Measurements from ENCODE around the gene PI4KA.
"Not testable (repeated sequence)": the region's sequence is repeated elsewhere in the genome, so short reads cannot be mapped to it uniquely, and the experiment has no call there.

The PI4KA gene

GRCh38 chr22:20844055-20845037 lies 14.3 kb downstream of the PI4KA start:
- no peak for DNase-seq

GRCh38 chr22:20843501-20843900 lies 15.1 kb downstream of the PI4KA start:
- DNase-seq: no peak

GRCh38 chr22:20840646-20841371 lies 17.8 kb downstream of the PI4KA start:
- DNase-seq: no peak

DNA sequence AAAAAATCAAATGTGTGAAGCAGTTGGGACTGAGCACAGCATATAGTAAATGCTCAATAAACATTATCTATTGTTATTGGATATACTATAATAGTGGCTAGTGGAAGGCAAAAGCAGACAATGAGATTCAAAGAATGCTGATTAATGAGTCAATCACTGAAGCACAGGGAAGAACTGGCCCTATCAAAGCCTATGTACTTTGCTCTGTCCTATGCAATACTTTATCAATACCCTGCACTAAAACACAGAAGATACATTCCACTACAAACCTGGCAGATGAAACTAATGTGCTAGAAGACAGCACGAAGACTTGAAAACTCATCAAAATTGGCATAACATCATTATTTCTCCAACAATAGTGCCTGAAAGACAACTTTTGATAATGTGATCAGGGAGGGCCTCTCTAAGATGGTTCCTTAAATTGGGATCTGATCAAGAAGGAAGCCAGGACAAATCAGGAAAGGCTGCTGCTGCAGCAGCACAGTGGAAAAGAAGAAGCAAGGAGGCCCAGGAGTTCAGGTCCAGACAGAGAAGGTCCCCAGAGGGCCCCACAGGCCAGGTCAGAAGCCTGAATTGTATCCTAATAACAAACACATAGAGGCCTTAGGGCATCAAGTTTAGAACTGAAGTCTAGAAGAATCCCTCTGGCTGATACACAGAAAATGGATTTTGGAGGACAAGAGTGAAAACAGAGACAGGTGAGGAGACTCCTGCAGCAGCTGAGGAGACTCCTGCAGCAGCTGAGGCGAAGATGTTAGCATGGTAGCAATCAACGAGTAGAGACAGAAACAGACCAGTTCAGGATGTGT lies 18.6 kb downstream of the PI4KA start:
- DNase-seq: no peak

GRCh38 chr22:20839354-20839753 lies 19.3 kb downstream of the PI4KA start:
- not testable (repeated sequence) for DNase-seq

DNA sequence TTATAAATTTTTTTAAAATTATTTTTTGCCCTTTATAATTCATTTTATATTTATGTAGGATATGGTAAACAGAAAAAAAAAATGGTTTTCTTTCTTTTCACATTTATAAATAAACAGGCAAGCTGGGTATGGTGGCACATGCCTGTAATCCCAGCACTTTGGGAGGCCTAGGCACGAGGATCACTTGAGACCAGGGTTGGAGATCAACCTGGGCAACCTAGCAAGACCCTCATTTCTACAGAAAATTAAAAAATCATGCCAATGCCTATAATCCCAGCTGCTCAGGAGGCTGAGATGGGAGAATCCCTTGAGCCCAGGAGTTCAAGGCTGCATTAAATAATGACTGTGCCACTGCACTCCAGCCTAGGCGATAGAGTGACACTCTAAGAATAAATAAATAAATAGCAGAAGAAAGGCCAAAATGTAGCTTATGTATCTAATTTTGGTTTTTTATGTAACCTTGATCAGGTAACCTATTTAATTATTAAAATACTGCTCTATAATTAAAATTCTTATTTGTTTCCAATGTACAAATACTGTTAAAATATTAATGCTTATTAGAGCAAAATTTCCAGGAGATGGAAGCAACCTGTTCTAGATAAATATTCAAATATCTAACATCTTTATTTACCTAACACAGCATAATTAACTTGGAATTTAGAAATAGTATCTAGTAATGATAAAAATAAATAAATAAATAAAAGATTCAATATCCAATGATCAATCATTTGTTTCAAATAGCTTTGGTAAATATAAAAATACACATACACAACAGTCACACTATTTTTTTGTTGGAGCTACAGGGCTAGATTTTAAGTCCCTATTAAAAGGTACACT lies 21.4 kb downstream of the PI4KA start:
- DNase-seq: no peak

DNA sequence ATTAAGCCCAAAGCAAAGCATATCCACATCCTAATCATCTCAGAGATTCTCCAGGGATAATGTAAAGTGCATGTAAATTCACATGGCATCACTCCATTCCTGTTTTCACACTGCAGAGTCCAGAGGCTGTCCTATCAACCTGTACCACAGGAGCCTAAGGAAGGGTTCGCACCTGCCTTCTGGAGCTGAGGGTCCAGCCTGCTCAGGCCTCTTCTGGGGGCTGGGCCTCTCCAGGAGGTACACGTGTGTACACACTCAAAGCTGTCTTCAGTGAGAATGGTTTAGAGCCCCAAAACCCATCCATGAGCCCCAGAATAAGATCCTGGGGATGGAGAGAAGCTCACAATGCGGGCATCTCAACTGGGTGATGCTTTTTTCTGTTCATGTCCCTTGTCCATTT lies 23.9 kb downstream of the PI4KA start:
- DNase-seq: no peak

GRCh38 chr22:20834206-20834605 lies 24.4 kb downstream of the PI4KA start:
- DNase-seq: no peak

- no peak for DNase-seq
Observed at GRCh38 chr22:20833225-20833665, 25.4 kb downstream of the PI4KA start.

DNA sequence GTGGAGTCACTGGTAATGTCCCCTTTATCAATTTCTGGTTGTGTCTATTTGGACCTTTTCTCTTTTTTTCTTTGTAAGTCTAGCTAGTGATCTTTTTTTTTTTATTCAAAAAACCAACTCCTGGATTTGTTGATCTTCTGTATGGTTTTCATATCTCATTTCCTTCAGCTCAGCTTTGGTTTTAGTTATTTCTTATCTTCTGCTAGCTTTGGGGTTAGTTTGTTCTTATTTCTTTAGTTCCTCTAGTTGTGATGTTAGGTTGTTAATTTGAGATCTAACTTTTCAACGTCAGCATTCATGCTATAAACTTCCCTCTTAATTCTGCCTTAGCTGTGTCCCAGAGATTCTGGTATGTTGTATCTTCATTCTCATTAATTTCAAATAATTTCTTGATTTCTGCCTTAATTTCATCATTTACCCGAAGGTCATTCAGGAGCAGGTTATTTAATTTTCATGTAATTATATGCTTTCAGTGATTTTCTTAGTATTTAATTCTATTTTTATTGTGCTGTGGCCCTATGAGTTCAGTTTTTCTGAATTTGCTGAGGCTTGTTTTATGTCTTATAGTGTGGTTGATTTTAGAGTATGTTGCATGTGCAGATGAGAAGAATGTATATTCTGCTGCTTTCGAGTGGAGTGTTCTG lies 29.0 kb downstream of the PI4KA start:
- DNase-seq: no peak

DNA sequence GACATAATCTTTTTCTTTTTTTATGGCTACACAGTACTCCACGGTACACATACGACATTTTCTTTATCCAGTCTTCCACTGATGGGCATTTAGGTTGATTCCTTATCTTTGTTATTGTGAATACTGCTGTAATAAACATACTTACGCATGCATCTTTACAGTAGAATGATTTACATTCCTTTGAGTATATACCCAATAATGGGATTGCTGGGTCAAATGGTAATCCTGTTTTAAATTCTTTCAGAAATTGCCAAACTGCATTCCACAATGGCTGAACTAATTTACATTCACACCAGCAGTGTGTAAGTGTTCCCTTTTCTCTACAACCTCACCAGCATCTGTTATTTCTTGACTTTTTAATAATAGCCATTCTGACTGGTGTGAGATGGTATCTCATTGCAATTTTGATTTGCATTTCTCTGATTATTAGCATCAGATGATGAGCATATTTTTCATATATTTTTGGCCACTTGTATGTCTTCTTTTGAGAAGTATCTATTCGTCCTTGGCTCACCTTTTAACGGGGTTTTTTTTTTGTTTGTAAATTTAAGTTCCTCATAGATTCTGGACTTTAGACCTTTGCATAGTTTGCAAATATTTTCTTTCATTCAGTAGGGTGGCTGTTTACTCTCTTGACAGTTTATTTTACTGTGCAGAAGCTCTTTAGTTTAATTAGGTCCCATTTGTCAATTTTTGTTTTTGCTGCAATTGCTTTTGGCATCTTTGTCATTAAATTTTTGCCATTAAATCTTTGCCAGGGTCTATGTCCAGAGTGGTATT lies 32.0 kb downstream of the PI4KA start:
- DNase-seq: not testable (repeated sequence)

DNA sequence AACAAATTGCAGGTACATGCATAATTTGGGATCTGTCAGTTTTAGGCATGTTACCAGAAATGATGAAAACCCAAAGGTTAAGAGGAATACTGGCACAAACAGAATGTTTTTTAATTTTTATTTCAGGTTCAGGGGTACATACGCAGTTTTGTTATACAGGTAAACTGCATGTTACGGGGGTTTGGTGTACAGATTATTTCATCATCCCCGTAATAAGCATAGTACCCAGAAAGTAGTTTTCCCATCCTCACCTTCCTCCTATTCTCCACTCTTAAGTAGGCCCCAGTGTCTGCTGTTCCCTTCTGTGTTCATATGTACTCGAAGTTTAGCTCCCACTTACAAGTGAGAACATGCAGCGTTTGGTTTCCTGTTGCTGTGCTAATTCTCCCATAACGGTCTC lies 33.0 kb downstream of the PI4KA start:
- DNase-seq: no peak

- not testable (repeated sequence) for DNase-seq
Observed at GRCh38 chr22:20825216-20825615, 33.4 kb downstream of the PI4KA start.

- no peak for DNase-seq
Observed at GRCh38 chr22:20823264-20823663, 35.3 kb downstream of the PI4KA start.

DNA sequence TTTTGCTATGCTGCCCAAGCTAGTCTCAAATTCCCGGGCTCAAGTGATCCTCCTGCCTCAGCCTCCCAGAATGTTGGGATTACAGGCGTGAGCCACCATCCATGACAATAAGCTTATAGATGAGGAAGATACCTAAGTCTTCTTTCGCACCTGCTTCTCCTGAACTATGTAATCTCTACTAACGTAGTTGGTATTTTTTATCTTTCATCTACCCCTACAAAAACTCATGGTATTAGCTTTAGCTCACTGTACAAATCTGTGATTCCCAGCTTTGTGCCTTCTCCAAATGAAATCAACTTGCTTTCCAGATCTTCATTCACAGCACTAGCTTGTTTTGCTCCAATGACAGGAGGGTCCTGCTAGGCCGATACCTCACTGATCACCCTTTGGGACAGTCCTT lies 36.4 kb downstream of the PI4KA start:
- no peak for DNase-seq

DNA sequence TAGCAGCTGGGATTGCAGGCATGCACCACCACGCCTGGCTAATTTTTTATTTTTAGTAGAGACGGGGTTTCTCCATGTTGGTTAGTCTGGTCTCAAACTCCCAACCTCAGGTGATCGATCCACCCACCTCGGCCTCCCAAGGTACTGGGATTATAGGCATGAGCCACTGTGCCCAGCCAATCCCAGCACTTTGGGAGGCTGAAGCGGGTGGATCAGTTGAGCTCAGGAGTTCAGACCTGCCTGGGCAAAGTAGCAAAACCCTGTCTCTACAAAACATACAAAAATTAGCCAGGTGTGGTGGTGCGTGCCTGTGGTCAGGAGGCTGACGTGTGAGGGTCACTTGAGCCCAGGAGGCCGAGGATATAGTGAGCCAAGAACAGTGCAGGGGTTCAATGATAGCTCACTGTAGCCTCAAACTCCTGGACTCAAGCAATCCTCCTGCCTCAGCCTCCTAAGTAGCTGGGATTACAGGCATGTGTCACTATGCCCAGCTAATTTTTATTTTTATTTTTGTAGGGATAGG lies 36.8 kb downstream of the PI4KA start:
- DNase-seq: not testable (repeated sequence)

DNA sequence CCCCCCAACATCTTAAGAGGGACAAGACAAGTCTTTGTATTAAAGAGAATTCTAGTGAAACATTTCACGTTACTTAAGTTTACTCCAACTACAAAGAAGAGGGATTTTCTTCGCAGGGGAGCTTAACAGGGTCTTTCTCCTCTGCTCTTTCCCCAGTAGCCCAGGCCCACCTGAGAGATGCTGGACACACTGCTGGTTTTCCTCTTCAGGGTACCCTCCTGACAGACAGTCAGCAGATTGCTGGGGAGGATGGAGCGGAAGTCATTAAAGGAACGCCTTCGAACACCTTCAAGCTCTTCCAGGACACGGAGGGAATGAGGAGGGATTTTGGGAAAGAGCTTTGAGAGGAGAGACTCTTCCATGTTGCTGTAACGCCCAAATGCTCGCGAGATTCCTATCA lies 39.1 kb downstream of the PI4KA start:
- DNase-seq: no peak

DNA sequence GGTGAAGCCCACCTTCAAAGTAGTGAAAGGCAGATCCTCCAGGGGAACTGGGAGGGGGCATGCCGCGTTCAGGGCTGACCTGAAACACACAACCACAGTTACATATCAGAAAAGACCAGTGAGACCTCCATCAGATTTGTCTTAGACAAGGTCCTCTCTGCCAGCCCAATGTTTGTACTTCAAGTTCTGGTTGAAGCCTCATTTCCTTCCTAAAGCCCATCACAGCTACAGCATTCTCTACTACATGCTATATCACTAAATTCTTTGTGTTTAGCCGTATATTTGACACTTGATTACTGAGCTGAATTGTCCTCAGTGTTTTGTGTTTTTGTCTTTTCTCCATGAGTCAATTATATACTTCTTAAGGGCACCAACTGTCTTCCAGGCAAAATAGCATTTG lies 40.1 kb downstream of the PI4KA start:
- no peak for DNase-seq

DNA sequence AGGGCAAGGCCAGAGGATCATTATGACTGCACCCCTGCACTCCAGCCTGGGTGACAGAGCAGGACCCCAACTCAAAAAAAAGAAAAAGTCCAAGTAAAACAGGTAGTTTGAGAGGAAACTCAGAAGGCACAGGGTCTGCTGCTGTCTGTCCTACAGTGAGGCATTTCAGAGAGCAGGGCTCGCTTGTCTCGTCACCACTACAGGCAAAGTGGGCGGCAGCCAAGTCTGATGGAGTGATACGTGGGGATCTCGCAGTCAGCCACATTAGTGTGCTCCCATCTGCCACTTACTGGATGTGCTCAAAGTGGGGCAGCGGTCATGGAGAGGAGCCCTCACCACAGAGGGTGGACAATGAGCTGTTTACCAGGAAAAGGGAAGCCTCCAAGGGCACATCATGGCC lies 42.1 kb downstream of the PI4KA start:
- DNase-seq: no peak

DNA sequence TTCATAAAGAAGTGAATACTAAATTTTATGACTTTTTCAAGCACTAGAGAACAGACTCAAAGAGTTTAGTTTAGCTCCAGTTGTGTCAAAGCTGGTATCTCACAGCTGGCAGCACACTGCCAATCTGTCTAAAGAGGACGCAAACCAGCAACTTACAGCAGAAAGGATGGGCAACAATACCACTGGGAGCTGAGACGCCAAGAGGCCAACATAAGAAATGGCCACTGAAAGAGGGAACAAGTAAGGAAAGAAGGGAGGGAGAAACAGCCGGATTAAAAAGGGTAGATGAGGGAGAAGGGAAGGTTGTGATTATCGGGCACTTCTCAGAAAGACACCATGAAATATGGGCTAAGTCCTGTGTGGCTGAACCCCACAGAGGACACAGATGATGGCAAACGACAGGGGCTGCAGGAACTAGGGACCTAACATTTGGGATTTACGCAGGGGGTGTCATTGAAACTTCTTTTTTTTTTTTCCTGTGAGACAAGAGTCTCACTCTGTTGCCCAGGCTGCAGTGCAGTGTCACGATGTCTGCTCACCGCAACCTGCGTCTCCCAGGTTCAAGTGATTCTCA lies 43.0 kb downstream of the PI4KA start:
- no peak for DNase-seq

Data from suppressor macrophage treated with lipopolysaccharide for 4 hours (primary cell).